Caco-2 (cell line): ENCODE data around the gene IMPG2. TPM values are rescaled to one million over a fixed set of nuclear protein-coding genes. Genes with fewer than 3 reads are reported as not detected.

Experiments used
- BruUV-seq: library from RNA; stranded (reverse); fragments of 400-500 nt; replicated peaks from 2 replicates; lab custom pipeline; 2021; lab: Mats Ljungman, UMichigan
- CTCF ChIA-PET: fragments of 300-600 bp; sonication (Branson Sonifier 250); formaldehyde crosslinking; loops from one replicate; lab custom pipeline; 2022; ENCODE audit warnings: antibody characterized with exemption; lab: Charles Lee
- POLR2A ChIA-PET: fragments of 300-600 bp; sonication (Branson Sonifier 250); formaldehyde crosslinking; loops from one replicate; lab custom pipeline; 2022; ENCODE audit warnings: antibody characterized with exemption; lab: Charles Lee
- DNase-seq, 2 experiments: peaks; one replicate each; pipeline versions ENCODE4 v3.0.0 to v3.0.0-alpha.2; 2020 to 2022
- H3K27me3 ChIP-seq: replicated peaks from 2 replicates; pipeline ENCODE4 v1.6.0; 2011; ENCODE audit warnings: low read length; ENCODE audit not compliant: control insufficient read depth, insufficient read depth
- H3K36me3 ChIP-seq: 2 replicates; pipeline ENCODE4 v1.5.1; 2011; ENCODE audit warnings: low read length; ENCODE audit not compliant: control insufficient read depth, insufficient read depth
- H3K4me1 ChIP-seq: fragments of 250-450 bp; sonication (Bioruptor Pico); 2 replicates; pipeline ENCODE4 v1.5.1; 2020; ENCODE audit warnings: mild to moderate bottlenecking
- H3K4me3 ChIP-seq: 2 replicates; pipeline ENCODE4 v1.5.1; 2011; ENCODE audit warnings: low read depth, mild to moderate bottlenecking, control low read depth, low read length
- H3K9me3 ChIP-seq: fragments of 250-450 bp; sonication (Bioruptor Pico); 2 replicates; pipeline ENCODE4 v1.5.1; 2020; ENCODE audit warnings: mild to moderate bottlenecking, moderate library complexity
- H3K27ac Mint-ChIP-seq: one replicate; pipeline ENCODE4 v1.8.0; 2022; ENCODE audit warnings: mixed read lengths; ENCODE audit not compliant: unreplicated experiment
- H3K27me3 Mint-ChIP-seq: one replicate; pipeline ENCODE4 v1.8.0; 2022; ENCODE audit warnings: mixed read lengths; ENCODE audit not compliant: insufficient read depth, unreplicated experiment
- H3K36me3 Mint-ChIP-seq: one replicate; pipeline ENCODE4 v1.8.0; 2022; ENCODE audit warnings: mild to moderate bottlenecking, mixed read lengths; ENCODE audit not compliant: insufficient read depth, unreplicated experiment
- H3K4me1 Mint-ChIP-seq: one replicate; pipeline ENCODE4 v1.8.0; 2022; ENCODE audit warnings: low read depth, mixed read lengths; ENCODE audit not compliant: unreplicated experiment
- H3K4me3 Mint-ChIP-seq: one replicate; pipeline ENCODE4 v1.8.0; 2022; ENCODE audit warnings: mild to moderate bottlenecking, moderate library complexity, mixed read lengths; ENCODE audit not compliant: unreplicated experiment
- H3K9me3 Mint-ChIP-seq: one replicate; pipeline ENCODE4 v1.8.0; 2022; ENCODE audit warnings: mixed read lengths; ENCODE audit not compliant: unreplicated experiment
- CTCF ChIP-seq, 2 experiments: fragments of 200-600 bp in 1 of 2; IDR thresholded peaks; 1 replicate in 1 of 2; 2 replicates in 1 of 2; pipeline versions ENCODE4 v1.5.1 to v1.8.0; 2011 to 2022; ENCODE audit warnings: antibody characterized with exemption in 1 of 2, control low read depth in 1 of 2, inconsistent platforms in 1 of 2, low read depth in 1 of 2, low read length in 1 of 2, mild to moderate bottlenecking in 1 of 2, moderate library complexity in 1 of 2; ENCODE audit not compliant: insufficient read depth in 1 of 2, severe bottlenecking in 1 of 2, unreplicated experiment in 1 of 2
- intact Hi-C: fragments of 100-400 bp; cut with micrococcal nuclease; formaldehyde crosslinking; loops from one replicate; pipeline ENCODE4 v1.10.0; 2022; ENCODE audit not compliant: unreplicated experiment
- total RNA-seq: library from RNA; stranded (reverse); gene quantifications from 2 replicates; pipeline ENCODE4 v1.2.3, GENCODE V29; 2022

IMPG2 gene
- total RNA-seq, 1 experiment from 2014 or later = not detected

- BruUV-seq = no TSS peak
- no peaks in the 10 kb centered on the region for H3K27me3 ChIP-seq
- H3K4me3 ChIP-seq = no peak overlapping the region
- H3K36me3 Mint-ChIP-seq = no peaks in the 10 kb centered on the region
- TF ChIP-seq CTCF (IDR thresholded peaks at IDR 0.05; ENCODE audit: insufficient read depth in 1 of 2, low read depth in 1 of 2, low read length in 1 of 2, severe bottlenecking in 1 of 2, unreplicated experiment in 1 of 2) = no peak
- DNase-seq = no peak
- no peaks in the 10 kb centered on the region for H3K9me3 ChIP-seq
- no peaks in the 10 kb centered on the region for H3K36me3 ChIP-seq
- H3K4me1 ChIP-seq = no peaks in the 10 kb centered on the region
- intact Hi-C loops = no loop called here
- POLR2A ChIA-PET = no interaction called here
- H3K9me3 Mint-ChIP-seq = no peaks in the 10 kb centered on the region
- H3K4me3 Mint-ChIP-seq = no peak overlapping the region
- CTCF ChIA-PET = no interaction called here
- H3K27ac Mint-ChIP-seq = no peak overlapping the region
- H3K4me1 Mint-ChIP-seq = no peaks in the 10 kb centered on the region
- peaks cover 3% of the 10 kb centered on the region for H3K27me3 Mint-ChIP-seq
Measured at GRCh38 chr3:101262393-101263240, 57.8 kb downstream of the IMPG2 start.

DNA sequence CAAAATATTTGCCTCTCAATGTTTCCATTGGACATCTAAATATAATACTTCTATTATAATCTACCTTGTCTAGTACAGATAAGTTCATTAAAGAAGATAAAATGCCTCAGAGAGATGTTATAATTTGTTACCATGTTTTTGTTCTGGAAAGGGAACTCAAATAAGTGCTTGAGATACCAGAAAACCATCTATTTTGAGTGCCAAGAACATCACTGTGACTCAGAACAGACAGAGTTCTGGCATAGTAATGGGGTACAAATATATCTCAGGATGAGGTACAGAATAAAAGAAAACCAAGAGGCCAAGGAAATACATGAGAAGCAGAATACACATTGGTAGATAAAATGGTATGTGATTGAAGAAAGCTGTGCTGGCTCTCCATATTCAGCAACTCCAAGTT, 58.9 kb downstream of the IMPG2 start:
- POLR2A ChIA-PET = no interaction called here
- no peaks in the 10 kb centered on the region for H3K36me3 ChIP-seq
- TF ChIP-seq CTCF (IDR thresholded peaks at IDR 0.05; ENCODE audit: insufficient read depth in 1 of 2, low read depth in 1 of 2, low read length in 1 of 2, severe bottlenecking in 1 of 2, unreplicated experiment in 1 of 2) = no peak
- Mint-ChIP-seq H3K4me3 (no peak overlapping the region), H3K36me3 (no peaks in the 10 kb centered on the region), H3K4me1 (no peaks in the 10 kb centered on the region), H3K27me3 (peaks cover 3% of the 10 kb centered on the region), H3K27ac (no peak overlapping the region), H3K9me3 (no peaks in the 10 kb centered on the region)
- H3K27me3 ChIP-seq = no peaks in the 10 kb centered on the region
- CTCF ChIA-PET = no interaction called here
- no peaks in the 10 kb centered on the region for H3K4me1 ChIP-seq
- intact Hi-C loops = no loop called here
- H3K9me3 ChIP-seq = no peaks in the 10 kb centered on the region
- no TSS peak for BruUV-seq
- no peak for DNase-seq
- H3K4me3 ChIP-seq = no peak overlapping the region

DNA sequence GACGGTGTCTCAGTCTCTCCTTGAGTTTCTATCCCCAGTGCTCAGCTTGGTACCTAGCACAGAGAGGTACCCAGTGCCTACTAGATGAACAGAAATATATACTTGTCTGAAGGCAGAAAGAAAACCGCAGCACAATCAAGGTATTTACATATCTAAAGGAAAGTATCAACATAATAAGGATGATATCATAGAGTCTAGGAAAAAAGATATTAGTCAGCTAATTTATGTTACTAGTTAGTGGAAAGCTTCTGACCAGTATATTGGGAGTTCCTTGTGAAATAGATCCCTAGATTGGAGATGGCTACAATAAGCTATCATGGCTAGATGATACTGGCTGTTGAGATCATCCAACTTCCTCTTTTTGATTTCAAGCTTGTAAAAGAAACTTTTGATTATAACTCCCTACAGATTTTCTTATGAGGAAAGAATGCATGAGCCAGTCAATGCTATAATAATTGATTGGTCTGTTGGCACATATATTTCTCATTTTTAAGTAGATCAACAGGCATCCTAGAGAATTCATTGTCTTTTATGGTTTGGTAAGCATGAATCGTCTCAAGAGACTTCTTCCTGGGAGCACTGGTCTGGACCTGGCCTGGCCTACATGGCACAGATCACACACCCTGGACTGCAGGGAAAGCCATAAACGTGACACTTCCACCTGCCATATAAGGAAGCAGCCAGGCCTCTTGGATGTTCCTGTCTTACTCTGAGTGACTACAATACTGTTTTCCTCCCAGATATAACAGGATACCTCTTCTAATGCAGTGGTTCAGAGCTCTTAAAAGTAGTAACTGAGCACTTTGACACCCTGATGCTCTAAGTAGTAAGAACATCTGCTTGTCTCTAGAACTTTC, 60.7 kb downstream of the IMPG2 start:
- intact Hi-C loops = no loop called here
- H3K9me3 Mint-ChIP-seq = no peaks in the 10 kb centered on the region
- TF ChIP-seq CTCF (IDR thresholded peaks at IDR 0.05; ENCODE audit: insufficient read depth in 1 of 2, low read depth in 1 of 2, low read length in 1 of 2, severe bottlenecking in 1 of 2, unreplicated experiment in 1 of 2) = no peak
- no peaks in the 10 kb centered on the region for H3K4me1 Mint-ChIP-seq
- CTCF ChIA-PET = no interaction called here
- POLR2A ChIA-PET = no interaction called here
- no peak overlapping the region for H3K27ac Mint-ChIP-seq
- H3K36me3 Mint-ChIP-seq = no peaks in the 10 kb centered on the region
- H3K9me3 ChIP-seq = no peaks in the 10 kb centered on the region
- H3K27me3 Mint-ChIP-seq = peaks cover 5% of the 10 kb centered on the region
- no peak overlapping the region for H3K4me3 Mint-ChIP-seq
- H3K4me3 ChIP-seq = no peak overlapping the region
- H3K27me3 ChIP-seq = no peaks in the 10 kb centered on the region
- H3K4me1 ChIP-seq = no peaks in the 10 kb centered on the region
- no peaks in the 10 kb centered on the region for H3K36me3 ChIP-seq
- no TSS peak for BruUV-seq
- no peak for DNase-seq
